Putamen (tissue), 1 donor: ENCODE measurements around the gene GRIK1.

Experiments used
- DNase-seq: peaks from one replicate; pipeline ENCODE4 v3.0.0-alpha.2; 2016; ENCODE audit warnings: low spot score

Gene GRIK1

DNA sequence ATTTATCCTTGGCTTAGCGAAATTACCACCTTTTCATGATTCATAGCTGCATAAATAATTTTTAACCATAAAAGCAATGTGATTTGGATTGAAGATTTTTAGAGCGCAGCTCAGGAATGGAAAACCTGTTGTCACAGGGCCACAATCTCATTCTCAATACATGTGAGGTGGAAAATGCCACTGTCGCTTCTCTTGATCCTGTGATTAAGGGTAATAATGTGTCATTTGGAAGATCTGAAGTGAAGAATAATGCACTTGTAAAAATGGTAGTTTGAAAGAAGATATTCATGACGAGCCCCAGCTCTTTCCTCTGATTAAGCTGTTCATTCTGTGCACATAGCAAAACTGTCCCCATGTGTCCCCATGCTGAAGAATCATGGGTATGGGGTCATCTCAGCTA is 410.7 kb downstream of the GRIK1 start:
- no peak for DNase-seq

GRCh38 chr21:29526545-29526944 is 413.3 kb downstream of the GRIK1 start:
- DNase-seq, result no peak

- DNase-seq, result no peak
Observed at GRCh38 chr21:29524055-29524454, 415.7 kb downstream of the GRIK1 start.

- no peak for DNase-seq
Observed at GRCh38 chr21:29523646-29524045, 416.1 kb downstream of the GRIK1 start.

DNA sequence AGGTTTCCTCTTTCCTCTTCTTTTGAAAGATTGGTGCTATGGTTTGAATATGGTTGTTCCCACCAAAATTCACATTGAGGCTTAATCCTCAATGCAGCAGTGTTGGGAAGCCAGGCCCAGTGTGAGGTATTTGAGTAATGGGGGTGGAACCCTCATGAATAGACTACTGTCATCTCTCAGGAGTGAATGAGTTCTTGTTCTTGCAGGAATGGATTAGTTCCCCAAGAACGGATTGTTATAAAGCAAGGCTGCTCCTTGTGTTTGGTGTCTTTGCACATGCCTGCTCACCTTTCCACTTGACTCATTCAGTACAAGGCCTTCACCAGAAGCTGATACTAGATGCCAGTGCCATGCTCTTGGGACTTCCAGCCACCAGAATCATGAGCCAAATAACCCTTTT is 417.9 kb downstream of the GRIK1 start:
- peak; percentile 3 for DNase-seq

GRCh38 chr21:29520171-29520570 is 419.6 kb downstream of the GRIK1 start:
- no peak for DNase-seq

GRCh38 chr21:29514652-29515247 is 425.0 kb downstream of the GRIK1 start:
- no peak for DNase-seq

GRCh38 chr21:29513535-29513934 is 426.3 kb downstream of the GRIK1 start:
- DNase-seq, result no peak

- no peak for DNase-seq
Observed at GRCh38 chr21:29511096-29511495, 428.7 kb downstream of the GRIK1 start.

DNA sequence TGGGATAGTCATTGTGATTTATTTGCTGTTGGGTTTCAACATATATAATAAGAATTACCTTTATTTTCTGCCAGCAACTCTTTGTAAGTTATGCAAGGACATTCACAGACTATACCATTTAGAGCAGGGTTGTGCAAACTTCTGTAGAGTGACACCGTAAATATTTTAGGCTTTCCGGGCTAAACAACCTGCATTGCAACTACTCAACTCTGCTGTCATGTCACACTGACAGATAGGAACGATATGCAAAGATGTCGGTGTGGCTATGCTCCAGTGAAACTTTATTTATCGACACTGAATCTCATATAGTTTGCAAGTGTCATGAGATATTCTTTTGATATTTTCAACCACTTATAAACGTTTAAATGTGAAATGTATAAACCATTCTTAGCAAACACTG is 430.7 kb downstream of the GRIK1 start:
- no peak for DNase-seq

DNA sequence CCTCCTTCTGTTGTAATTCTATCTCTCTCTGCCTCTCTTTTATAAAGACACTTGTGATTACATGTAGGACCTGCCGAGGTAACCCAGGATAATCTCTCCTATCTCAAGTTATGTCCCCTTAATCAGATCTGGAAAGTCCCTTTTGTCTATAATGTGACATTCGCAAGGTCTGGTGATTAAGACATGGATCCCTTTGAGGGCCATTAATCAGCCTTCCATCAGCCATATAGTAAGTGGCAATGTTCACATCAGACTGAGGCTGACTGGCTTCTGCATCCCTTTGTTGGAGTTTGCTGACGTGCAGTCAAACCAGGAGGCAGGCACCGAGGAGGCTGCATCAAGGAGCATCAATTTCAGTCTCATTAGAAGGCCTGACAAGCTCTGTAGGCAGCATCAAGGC is 431.5 kb downstream of the GRIK1 start:
- no peak for DNase-seq

GRCh38 chr21:29506947-29507346 is 432.8 kb downstream of the GRIK1 start:
- DNase-seq, result no peak

- DNase-seq, result no peak
Observed at GRCh38 chr21:29506214-29506613, 433.6 kb downstream of the GRIK1 start.

GRCh38 chr21:29504751-29505321 is 435.0 kb downstream of the GRIK1 start:
- DNase-seq, result no peak

DNA sequence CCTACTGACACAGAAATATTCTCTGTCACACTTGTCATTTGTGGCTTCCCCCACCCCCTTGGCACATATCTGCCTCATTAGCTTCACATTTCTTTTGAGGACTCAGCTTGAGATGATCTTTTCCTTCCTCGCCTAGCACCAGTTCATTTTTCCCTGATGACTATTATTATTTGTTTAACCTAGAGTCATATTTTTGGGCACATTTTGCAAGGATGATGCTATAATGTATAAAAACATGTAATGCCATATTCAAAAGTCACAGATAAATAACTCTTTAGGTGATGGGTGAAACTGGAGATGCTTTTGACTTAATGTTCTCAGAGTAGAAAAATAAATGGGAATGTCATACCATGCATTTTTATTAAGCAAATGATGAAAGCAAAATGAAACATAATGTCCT is 438.3 kb downstream of the GRIK1 start:
- DNase-seq, result no peak

GRCh38 chr21:29499734-29500343 is 440.0 kb downstream of the GRIK1 start:
- peak; percentile 36 for DNase-seq

- no peak for DNase-seq
Observed at GRCh38 chr21:29499229-29499628, 440.6 kb downstream of the GRIK1 start.

DNA sequence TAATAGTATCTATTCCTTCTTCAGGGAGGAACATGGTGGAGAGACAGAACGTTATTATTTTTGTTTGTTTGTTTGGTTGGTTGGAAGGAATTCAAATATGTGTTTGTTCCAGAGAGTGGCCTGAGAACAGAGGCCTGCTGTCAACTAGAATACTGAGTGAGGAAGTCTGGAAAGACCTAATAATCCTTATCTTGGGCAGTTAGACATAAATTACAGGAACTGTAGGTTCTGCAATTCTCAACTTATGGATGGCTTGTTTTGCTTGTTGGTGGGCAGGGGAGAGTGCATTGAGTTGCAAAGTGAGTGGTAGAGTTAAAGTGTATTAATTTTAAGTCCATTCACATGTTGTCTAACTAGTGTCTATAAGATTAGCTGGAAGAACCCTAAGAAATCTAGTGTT is 443.5 kb downstream of the GRIK1 start:
- DNase-seq, result no peak

DNA sequence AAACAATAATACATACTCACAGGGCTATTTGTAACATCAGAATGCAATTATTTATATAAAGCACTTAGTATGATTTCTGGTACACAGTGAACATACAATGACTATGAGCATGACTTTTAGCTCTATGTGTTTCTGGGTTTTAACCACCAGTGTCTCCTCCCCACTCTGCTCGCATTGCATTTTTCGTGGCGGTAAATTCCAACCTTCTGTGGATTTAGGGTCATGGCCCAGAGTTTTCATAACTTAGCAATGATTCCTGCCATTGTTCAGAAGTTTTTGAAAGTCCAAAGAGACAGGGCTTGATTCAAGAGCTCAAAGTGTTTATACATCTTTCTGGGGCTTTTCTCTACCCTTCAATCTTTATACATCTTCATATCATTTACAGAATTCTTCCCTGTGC is 449.8 kb downstream of the GRIK1 start:
- DNase-seq, result no peak

GRCh38 chr21:29487154-29487553 is 452.6 kb downstream of the GRIK1 start:
- DNase-seq, result peak; percentile 52
